Type B pancreatic cell (in vitro differentiated cells): Measurements from ENCODE around the gene JAKMIP1. TPM values are rescaled to one million over a fixed set of nuclear protein-coding genes. Genes with fewer than 3 reads are reported as not detected.

Source experiments
- DNase-seq: peaks from one replicate; pipeline ENCODE4 v3.0.0; 2021; ENCODE audit warnings: mixed read lengths; ENCODE audit not compliant: unreplicated experiment; ENCODE audit errors: extremely low spot score
- H3K27ac Mint-ChIP-seq: 2 replicates; pipeline ENCODE4 v1.8.0; 2021; ENCODE audit warnings: mild to moderate bottlenecking, mixed read lengths
- H3K27me3 Mint-ChIP-seq: 2 replicates; pipeline ENCODE4 v1.8.0; 2021; ENCODE audit warnings: mixed read lengths
- H3K36me3 Mint-ChIP-seq: 2 replicates; pipeline ENCODE4 v1.8.0; 2021; ENCODE audit warnings: mixed read lengths
- H3K4me1 Mint-ChIP-seq: one replicate; pipeline ENCODE4 v1.8.0; 2021; ENCODE audit warnings: mixed read lengths; ENCODE audit not compliant: unreplicated experiment
- H3K4me3 Mint-ChIP-seq: 2 replicates; pipeline ENCODE4 v1.8.0; 2021; ENCODE audit warnings: mild to moderate bottlenecking, mixed read lengths
- H3K9me3 Mint-ChIP-seq: 2 replicates; pipeline ENCODE4 v1.8.0; 2021; ENCODE audit warnings: mixed read lengths
- CTCF ChIP-seq: fragments of 200-600 bp; sonication (generic); conservative IDR thresholded peaks from 2 replicates; pipeline ENCODE4 v1.5.0; 2021; ENCODE audit warnings: antibody characterized with exemption, mild to moderate bottlenecking
- total RNA-seq: library from RNA; stranded (reverse); gene quantifications from 2 replicates; pipeline ENCODE4 v1.2.1, GENCODE V29; 2021; ENCODE audit warnings: low replicate concordance

JAKMIP1 gene
- total RNA-seq, 1 donor from 2014 or later, result 0.89 TPM

GRCh38 chr4:6017800-6018199 is 182.5 kb downstream of the JAKMIP1 start:
- H3K27ac Mint-ChIP-seq, result no peak overlapping the region
- H3K27me3 Mint-ChIP-seq, result peaks cover 28% of the 10 kb centered on the region
- no peak for TF ChIP-seq CTCF
- H3K36me3 Mint-ChIP-seq, result no peaks in the 10 kb centered on the region
- no peak overlapping the region for H3K4me3 Mint-ChIP-seq
- DNase-seq, result no peak
- no peaks in the 10 kb centered on the region for H3K9me3 Mint-ChIP-seq
- H3K4me1 Mint-ChIP-seq, result peaks cover 5% of the 10 kb centered on the region

GRCh38 chr4:6017030-6017429 is 183.3 kb downstream of the JAKMIP1 start:
- Mint-ChIP-seq H3K9me3 (no peaks in the 10 kb centered on the region), H3K36me3 (no peaks in the 10 kb centered on the region)

GRCh38 chr4:6013564-6013963 is 186.8 kb downstream of the JAKMIP1 start:
- DNase-seq, result no peak
- H3K36me3 Mint-ChIP-seq, result no peaks in the 10 kb centered on the region
- H3K27me3 Mint-ChIP-seq, result peaks cover 59% of the 10 kb centered on the region

More at GRCh38 chr4:6017030-6017429, 183.3 kb downstream of the JAKMIP1 start:
- no peak for TF ChIP-seq CTCF
- DNase-seq, result no peak
- Mint-ChIP-seq H3K4me1 (peaks cover 5% of the 10 kb centered on the region), H3K27me3 (peaks cover 36% of the 10 kb centered on the region), H3K4me3 (no peak overlapping the region), H3K27ac (no peak overlapping the region)

GRCh38 chr4:6012200-6012599 is 188.1 kb downstream of the JAKMIP1 start:
- TF ChIP-seq CTCF, result no peak
- Mint-ChIP-seq H3K9me3 (no peaks in the 10 kb centered on the region), H3K36me3 (no peaks in the 10 kb centered on the region), H3K27me3 (peaks cover 59% of the 10 kb centered on the region), H3K27ac (no peak overlapping the region), H3K4me1 (no peaks in the 10 kb centered on the region), H3K4me3 (no peak overlapping the region)
- DNase-seq, result no peak

More at GRCh38 chr4:6013564-6013963, 186.8 kb downstream of the JAKMIP1 start:
- TF ChIP-seq CTCF, result no peak
- no peak overlapping the region for H3K4me3 Mint-ChIP-seq
- no peaks in the 10 kb centered on the region for H3K4me1 Mint-ChIP-seq
- H3K27ac Mint-ChIP-seq, result no peak overlapping the region
- H3K9me3 Mint-ChIP-seq, result no peaks in the 10 kb centered on the region

- H3K4me3 Mint-ChIP-seq, result no peak overlapping the region
- no peak for DNase-seq
- H3K9me3 Mint-ChIP-seq, result no peaks in the 10 kb centered on the region
- TF ChIP-seq CTCF, result no peak
- H3K27me3 Mint-ChIP-seq, result peaks cover 59% of the 10 kb centered on the region
- H3K27ac Mint-ChIP-seq, result no peak overlapping the region
- H3K36me3 Mint-ChIP-seq, result no peaks in the 10 kb centered on the region
- H3K4me1 Mint-ChIP-seq, result no peaks in the 10 kb centered on the region
Measured at GRCh38 chr4:6011686-6012085, 188.7 kb downstream of the JAKMIP1 start.

GRCh38 chr4:6011271-6011671 is 189.1 kb downstream of the JAKMIP1 start:
- Mint-ChIP-seq H3K27me3 (peaks cover 61% of the 10 kb centered on the region), H3K9me3 (no peaks in the 10 kb centered on the region), H3K27ac (no peak overlapping the region), H3K36me3 (no peaks in the 10 kb centered on the region), H3K4me3 (no peak overlapping the region), H3K4me1 (no peaks in the 10 kb centered on the region)
- no peak for TF ChIP-seq CTCF
- no peak for DNase-seq
